ENCODE results near the gene MAD1L1.

MAD1L1 gene

DNA sequence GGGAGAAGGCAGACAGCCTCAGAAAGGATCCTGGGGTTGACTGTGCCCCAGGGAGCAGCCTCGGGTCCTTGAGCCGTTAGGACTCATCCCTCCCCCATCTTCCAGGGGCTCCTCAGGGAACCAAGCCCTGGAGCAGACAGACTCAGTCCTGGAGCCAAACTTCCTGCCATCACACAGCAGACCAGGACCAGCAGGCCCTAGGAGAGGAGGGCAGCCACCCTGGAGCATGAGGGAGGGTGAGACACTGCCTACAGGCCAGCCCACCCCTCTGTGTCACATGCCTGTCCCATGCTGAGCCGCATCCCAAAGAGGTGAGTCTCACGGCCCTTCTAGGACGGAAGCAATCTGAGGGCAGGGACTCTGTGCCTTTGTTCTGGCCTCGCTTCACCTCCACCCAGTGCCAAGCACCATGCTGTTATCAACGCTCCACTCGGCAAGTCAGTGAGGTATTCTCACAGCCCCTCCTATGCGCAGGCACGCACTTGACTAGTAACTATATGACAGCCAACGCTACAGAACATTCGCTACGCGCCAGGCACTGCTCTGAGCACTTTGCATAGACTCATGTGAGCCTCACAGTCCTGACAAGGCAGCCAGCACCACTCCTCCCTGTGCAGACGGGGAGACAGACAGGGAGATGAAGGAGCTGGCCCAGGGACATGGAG lies 19.1 kb downstream of the MAD1L1 start:
- no peak overlapping the region for H3K27ac ChIP-seq (ENCODE audit: low read depth, low read length)
- H3K4ac ChIP-seq (ENCODE audit: low read depth, low read length) = no peak overlapping the region
- H3K79me1 ChIP-seq (ENCODE audit: low read length) = no peaks in the 10 kb centered on the region
- no peak overlapping the region for H4K91ac ChIP-seq (ENCODE audit: low read depth, low read length)
- no peak overlapping the region for H2BK120ac ChIP-seq (ENCODE audit: insufficient read depth, low read length, poor library complexity)
- no peak overlapping the region for H3K9ac ChIP-seq (ENCODE audit: low read length)
- no peak overlapping the region for H4K8ac ChIP-seq (ENCODE audit: low read depth, low read length)
- no peak overlapping the region for H3K18ac ChIP-seq (ENCODE audit: low read length)
- no peak for DNase-seq
- no peak overlapping the region for H2AFZ ChIP-seq (ENCODE audit: insufficient read depth, low read length, poor library complexity)
- no peak overlapping the region for H3K4me3 ChIP-seq (ENCODE audit: low read depth, low read length)
- no peak overlapping the region for H2BK5ac ChIP-seq (ENCODE audit: low read depth, low read length, poor library complexity)
- no peaks in the 10 kb centered on the region for H3K4me1 ChIP-seq (ENCODE audit: control insufficient read depth in 1 of 2, insufficient read depth in 2 of 2, low read length in 2 of 2)
- H3K4me2 ChIP-seq (ENCODE audit: low read length) = no peak overlapping the region
- H3K23ac ChIP-seq (ENCODE audit: low read length) = no peak overlapping the region
- H2AK5ac ChIP-seq (ENCODE audit: low read length) = no peak overlapping the region
- no peaks in the 10 kb centered on the region for H3K79me2 ChIP-seq (ENCODE audit: control insufficient read depth, insufficient read depth, low read length, poor library complexity)
- H2BK12ac ChIP-seq (ENCODE audit: low read length) = no peak overlapping the region
- H3K9me3 ChIP-seq (ENCODE audit: insufficient read depth, low read depth, low read length) = peaks cover 4% of the 10 kb centered on the region
- H3K36me3 ChIP-seq (ENCODE audit: control insufficient read depth in 1 of 2, insufficient read depth in 2 of 2, low read length in 2 of 2) = peaks cover 76 to 80% of the 10 kb centered on the region in 2 experiments
- no peak overlapping the region for H4K12ac ChIP-seq (ENCODE audit: low read depth, low read length)
- H3K27me3 ChIP-seq (ENCODE audit: insufficient read depth, low read length) = no peaks in the 10 kb centered on the region
- H3K14ac ChIP-seq (ENCODE audit: low read length) = no peak overlapping the region
- WGBS (ENCODE audit: extremely low coverage, insufficient coverage, insufficient read length) = no CpG with 5 or more reads among the region's 15 CpGs

DNA sequence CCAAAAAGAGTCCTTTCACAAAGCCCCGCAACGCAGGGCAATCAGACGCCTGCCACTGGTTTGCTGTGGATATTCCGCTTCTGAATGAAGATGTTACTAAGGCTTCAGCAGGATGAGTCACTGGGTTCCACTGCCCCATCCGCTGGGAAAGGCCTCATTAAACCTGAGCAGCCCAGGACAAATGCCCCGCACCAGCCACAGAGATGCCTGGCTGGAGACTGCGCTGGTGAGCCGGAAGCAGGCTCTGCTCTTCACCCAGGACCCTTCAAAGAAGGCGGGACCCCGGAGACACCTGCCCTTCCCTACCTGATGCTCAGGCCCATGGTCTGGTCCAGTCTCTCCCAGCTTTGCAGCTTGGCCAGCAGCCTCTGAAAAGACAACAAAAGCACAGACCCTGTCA lies 19.8 kb downstream of the MAD1L1 start:
- H4K91ac ChIP-seq (ENCODE audit: low read depth, low read length) = no peak overlapping the region
- no peaks in the 10 kb centered on the region for H3K79me1 ChIP-seq (ENCODE audit: low read length)
- no peak overlapping the region for H2BK12ac ChIP-seq (ENCODE audit: low read length)
- no peaks in the 10 kb centered on the region for H3K4me1 ChIP-seq (ENCODE audit: control insufficient read depth in 1 of 2, insufficient read depth in 2 of 2, low read length in 2 of 2)
- H3K18ac ChIP-seq (ENCODE audit: low read length) = no peak overlapping the region
- H3K27ac ChIP-seq (ENCODE audit: low read depth, low read length) = no peak overlapping the region
- no peak overlapping the region for H3K9ac ChIP-seq (ENCODE audit: low read length)
- no peak overlapping the region for H3K4me3 ChIP-seq (ENCODE audit: low read depth, low read length)
- no peak overlapping the region for H3K23ac ChIP-seq (ENCODE audit: low read length)
- H3K9me3 ChIP-seq (ENCODE audit: insufficient read depth, low read depth, low read length) = peaks cover 4% of the 10 kb centered on the region
- H2AFZ ChIP-seq (ENCODE audit: insufficient read depth, low read length, poor library complexity) = no peak overlapping the region
- H4K12ac ChIP-seq (ENCODE audit: low read depth, low read length) = no peak overlapping the region
- peaks cover 73 to 76% of the 10 kb centered on the region in 2 experiments for H3K36me3 ChIP-seq (ENCODE audit: control insufficient read depth in 1 of 2, insufficient read depth in 2 of 2, low read length in 2 of 2)
- no peak overlapping the region for H2AK5ac ChIP-seq (ENCODE audit: low read length)
- WGBS (ENCODE audit: extremely low coverage, insufficient coverage, insufficient read length) = no CpG with 5 or more reads among the region's 10 CpGs
- H2BK120ac ChIP-seq (ENCODE audit: insufficient read depth, low read length, poor library complexity) = no peak overlapping the region
- H3K4me2 ChIP-seq (ENCODE audit: low read length) = no peak overlapping the region
- no peak overlapping the region for H3K14ac ChIP-seq (ENCODE audit: low read length)
- no peak for DNase-seq
- no peaks in the 10 kb centered on the region for H3K27me3 ChIP-seq (ENCODE audit: insufficient read depth, low read length)
- no peak overlapping the region for H3K4ac ChIP-seq (ENCODE audit: low read depth, low read length)
- no peak overlapping the region for H2BK5ac ChIP-seq (ENCODE audit: low read depth, low read length, poor library complexity)
- no peaks in the 10 kb centered on the region for H3K79me2 ChIP-seq (ENCODE audit: control insufficient read depth, insufficient read depth, low read length, poor library complexity)
- H4K8ac ChIP-seq (ENCODE audit: low read depth, low read length) = no peak overlapping the region

DNA sequence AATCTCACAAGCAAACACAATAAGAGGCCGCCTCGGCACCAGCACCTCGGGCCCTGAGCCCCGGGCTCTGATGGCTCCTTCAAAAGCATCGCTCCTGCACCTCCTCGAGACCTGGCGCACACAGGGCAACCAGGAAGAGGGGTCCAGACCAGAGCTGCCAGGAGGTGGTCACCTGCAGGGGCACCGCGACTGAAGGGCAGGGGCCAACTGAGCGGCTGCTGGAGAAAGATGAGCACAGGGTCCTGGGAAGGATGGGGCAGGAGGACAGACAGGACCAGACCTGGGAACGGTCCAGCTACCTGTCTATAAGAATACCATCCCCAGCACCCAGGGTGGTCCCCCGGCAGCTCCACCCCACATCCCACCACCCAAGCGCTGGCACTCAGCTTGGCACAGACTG lies 20.8 kb downstream of the MAD1L1 start:
- H2AFZ ChIP-seq (ENCODE audit: insufficient read depth, low read length, poor library complexity) = no peak overlapping the region
- no peak overlapping the region for H2BK120ac ChIP-seq (ENCODE audit: insufficient read depth, low read length, poor library complexity)
- no peak overlapping the region for H3K4ac ChIP-seq (ENCODE audit: low read depth, low read length)
- no peak overlapping the region for H3K18ac ChIP-seq (ENCODE audit: low read length)
- no peak overlapping the region for H4K91ac ChIP-seq (ENCODE audit: low read depth, low read length)
- no peak overlapping the region for H3K4me3 ChIP-seq (ENCODE audit: low read depth, low read length)
- H4K8ac ChIP-seq (ENCODE audit: low read depth, low read length) = no peak overlapping the region
- no peaks in the 10 kb centered on the region for H3K27me3 ChIP-seq (ENCODE audit: insufficient read depth, low read length)
- peaks cover 4% of the 10 kb centered on the region for H3K9me3 ChIP-seq (ENCODE audit: insufficient read depth, low read depth, low read length)
- no peaks in the 10 kb centered on the region for H3K4me1 ChIP-seq (ENCODE audit: control insufficient read depth in 1 of 2, insufficient read depth in 2 of 2, low read length in 2 of 2)
- H2AK5ac ChIP-seq (ENCODE audit: low read length) = no peak overlapping the region
- H3K4me2 ChIP-seq (ENCODE audit: low read length) = no peak overlapping the region
- H4K12ac ChIP-seq (ENCODE audit: low read depth, low read length) = no peak overlapping the region
- no peak overlapping the region for H3K14ac ChIP-seq (ENCODE audit: low read length)
- H3K79me2 ChIP-seq (ENCODE audit: control insufficient read depth, insufficient read depth, low read length, poor library complexity) = no peaks in the 10 kb centered on the region
- no CpG with 5 or more reads among the region's 13 CpGs for WGBS (ENCODE audit: extremely low coverage, insufficient coverage, insufficient read length)
- no peak overlapping the region for H2BK5ac ChIP-seq (ENCODE audit: low read depth, low read length, poor library complexity)
- no peak overlapping the region for H3K23ac ChIP-seq (ENCODE audit: low read length)
- H2BK12ac ChIP-seq (ENCODE audit: low read length) = no peak overlapping the region
- H3K9ac ChIP-seq (ENCODE audit: low read length) = no peak overlapping the region
- H3K27ac ChIP-seq (ENCODE audit: low read depth, low read length) = no peak overlapping the region
- H3K79me1 ChIP-seq (ENCODE audit: low read length) = no peaks in the 10 kb centered on the region
- H3K36me3 ChIP-seq (ENCODE audit: control insufficient read depth in 1 of 2, insufficient read depth in 2 of 2, low read length in 2 of 2) = peaks cover 71 to 73% of the 10 kb centered on the region in 2 experiments
- DNase-seq = no peak

DNA sequence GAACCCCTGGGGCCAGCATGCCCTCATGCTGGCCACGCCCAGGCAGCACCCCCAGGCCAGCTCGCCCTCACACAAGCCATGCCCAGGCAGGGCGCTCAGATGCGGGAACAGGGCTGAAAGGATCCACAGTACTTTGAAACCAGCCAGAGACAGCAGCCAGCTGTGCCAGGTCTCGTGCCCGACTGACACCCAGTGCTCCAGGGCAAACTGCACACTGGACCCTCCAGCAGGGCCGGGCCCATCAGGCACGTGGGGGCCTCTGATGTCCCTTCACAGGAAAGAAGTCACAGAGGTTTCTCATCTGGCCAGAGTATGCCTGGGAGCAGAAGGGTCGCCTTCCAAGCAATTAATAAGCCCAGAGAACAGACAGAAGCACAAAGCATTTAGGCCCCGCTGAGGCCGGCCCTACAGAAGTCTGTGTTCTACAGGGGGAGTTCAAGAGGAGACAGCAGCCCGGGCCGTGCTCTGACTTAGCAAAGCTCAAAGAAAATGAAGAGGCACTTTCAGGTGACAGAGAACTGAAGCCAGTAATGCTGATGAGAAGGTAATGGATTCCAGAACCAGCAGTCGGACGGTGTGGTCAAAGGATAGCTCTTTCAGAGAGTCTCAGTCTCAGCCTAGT lies 21.4 kb downstream of the MAD1L1 start:
- no peaks in the 10 kb centered on the region for H3K27me3 ChIP-seq (ENCODE audit: insufficient read depth, low read length)
- H3K79me1 ChIP-seq (ENCODE audit: low read length) = no peaks in the 10 kb centered on the region
- no peak overlapping the region for H4K12ac ChIP-seq (ENCODE audit: low read depth, low read length)
- H3K27ac ChIP-seq (ENCODE audit: low read depth, low read length) = no peak overlapping the region
- no peaks in the 10 kb centered on the region for H3K79me2 ChIP-seq (ENCODE audit: control insufficient read depth, insufficient read depth, low read length, poor library complexity)
- H3K23ac ChIP-seq (ENCODE audit: low read length) = no peak overlapping the region
- no peak overlapping the region for H3K9ac ChIP-seq (ENCODE audit: low read length)
- no peak overlapping the region for H3K18ac ChIP-seq (ENCODE audit: low read length)
- H4K8ac ChIP-seq (ENCODE audit: low read depth, low read length) = no peak overlapping the region
- peaks cover 66 to 68% of the 10 kb centered on the region in 2 experiments for H3K36me3 ChIP-seq (ENCODE audit: control insufficient read depth in 1 of 2, insufficient read depth in 2 of 2, low read length in 2 of 2)
- peaks cover 4% of the 10 kb centered on the region for H3K9me3 ChIP-seq (ENCODE audit: insufficient read depth, low read depth, low read length)
- no peak overlapping the region for H2AK5ac ChIP-seq (ENCODE audit: low read length)
- H2BK12ac ChIP-seq (ENCODE audit: low read length) = no peak overlapping the region
- no peak overlapping the region for H3K4ac ChIP-seq (ENCODE audit: low read depth, low read length)
- WGBS (ENCODE audit: extremely low coverage, insufficient coverage, insufficient read length) = no CpG with 5 or more reads among the region's 15 CpGs
- H3K14ac ChIP-seq (ENCODE audit: low read length) = no peak overlapping the region
- H3K4me3 ChIP-seq (ENCODE audit: low read depth, low read length) = no peak overlapping the region
- H2AFZ ChIP-seq (ENCODE audit: insufficient read depth, low read length, poor library complexity) = no peak overlapping the region
- H4K91ac ChIP-seq (ENCODE audit: low read depth, low read length) = no peak overlapping the region
- H3K4me2 ChIP-seq (ENCODE audit: low read length) = no peak overlapping the region
- H2BK5ac ChIP-seq (ENCODE audit: low read depth, low read length, poor library complexity) = no peak overlapping the region
- no peaks in the 10 kb centered on the region for H3K4me1 ChIP-seq (ENCODE audit: control insufficient read depth in 1 of 2, insufficient read depth in 2 of 2, low read length in 2 of 2)
- no peak for DNase-seq
- no peak overlapping the region for H2BK120ac ChIP-seq (ENCODE audit: insufficient read depth, low read length, poor library complexity)

Measured in trophoblast cell (in vitro differentiated cells and primary cell).